ENCODE results near the gene CCDC184.

- TF ChIP-seq, protein P1, sequence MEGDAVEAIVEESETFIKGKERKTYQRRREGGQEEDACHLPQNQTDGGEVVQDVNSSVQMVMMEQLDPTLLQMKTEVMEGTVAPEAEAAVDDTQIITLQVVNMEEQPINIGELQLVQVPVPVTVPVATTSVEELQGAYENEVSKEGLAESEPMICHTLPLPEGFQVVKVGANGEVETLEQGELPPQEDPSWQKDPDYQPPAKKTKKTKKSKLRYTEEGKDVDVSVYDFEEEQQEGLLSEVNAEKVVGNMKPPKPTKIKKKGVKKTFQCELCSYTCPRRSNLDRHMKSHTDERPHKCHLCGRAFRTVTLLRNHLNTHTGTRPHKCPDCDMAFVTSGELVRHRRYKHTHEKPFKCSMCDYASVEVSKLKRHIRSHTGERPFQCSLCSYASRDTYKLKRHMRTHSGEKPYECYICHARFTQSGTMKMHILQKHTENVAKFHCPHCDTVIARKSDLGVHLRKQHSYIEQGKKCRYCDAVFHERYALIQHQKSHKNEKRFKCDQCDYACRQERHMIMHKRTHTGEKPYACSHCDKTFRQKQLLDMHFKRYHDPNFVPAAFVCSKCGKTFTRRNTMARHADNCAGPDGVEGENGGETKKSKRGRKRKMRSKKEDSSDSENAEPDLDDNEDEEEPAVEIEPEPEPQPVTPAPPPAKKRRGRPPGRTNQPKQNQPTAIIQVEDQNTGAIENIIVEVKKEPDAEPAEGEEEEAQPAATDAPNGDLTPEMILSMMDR (conservative IDR thresholded peaks at IDR 0.05; ENCODE audit: low read depth, low read length) = no peak
- TF ChIP-seq EZH2 (IDR thresholded peaks at IDR 0.05; ENCODE audit: borderline replicate concordance, low read depth, low read length, poor library complexity, severe bottlenecking) = no peak
Measured at GRCh38 chr12:48145981-48146380, 37.5 kb upstream of the CCDC184 start.
